B cell (primary cell): ENCODE measurements around the gene IFT74.

ENCODE experiments used
- EZH2 ChIP-seq: IDR thresholded peaks from 2 replicates; pipeline ENCODE4 v1.6.1; 2012; ENCODE audit warnings: borderline replicate concordance, low read depth, mild to moderate bottlenecking, moderate library complexity, low read length; ENCODE audit not compliant: insufficient read depth, poor library complexity, severe bottlenecking
- TF ChIP-seq, protein P1 (sequence below): fragments of 200-600 bp; IDR thresholded peaks from one replicate; pipeline ENCODE4 v1.8.0; 2022; ENCODE audit warnings: antibody characterized with exemption, mild to moderate bottlenecking

DNA sequence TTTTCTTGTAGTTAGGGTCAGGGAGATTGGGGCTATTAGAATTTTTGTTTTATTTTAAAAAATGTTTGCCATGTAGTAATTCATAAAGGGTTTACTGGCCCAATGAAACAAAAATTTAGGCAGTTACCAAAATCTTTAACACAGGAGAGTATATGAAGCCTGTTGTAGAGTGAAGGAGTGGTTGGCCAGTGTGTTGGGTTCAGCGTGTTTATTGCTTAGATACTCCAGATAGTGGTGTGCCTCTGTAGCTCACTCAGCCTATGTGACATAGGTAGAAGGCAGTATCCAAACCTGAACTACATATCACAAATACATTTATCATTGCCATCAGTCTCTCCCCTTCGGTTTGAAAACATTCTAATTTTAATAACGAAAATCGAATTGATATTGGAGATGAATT, 154.0 kb downstream of the IFT74 start:
- TF ChIP-seq, protein P1, sequence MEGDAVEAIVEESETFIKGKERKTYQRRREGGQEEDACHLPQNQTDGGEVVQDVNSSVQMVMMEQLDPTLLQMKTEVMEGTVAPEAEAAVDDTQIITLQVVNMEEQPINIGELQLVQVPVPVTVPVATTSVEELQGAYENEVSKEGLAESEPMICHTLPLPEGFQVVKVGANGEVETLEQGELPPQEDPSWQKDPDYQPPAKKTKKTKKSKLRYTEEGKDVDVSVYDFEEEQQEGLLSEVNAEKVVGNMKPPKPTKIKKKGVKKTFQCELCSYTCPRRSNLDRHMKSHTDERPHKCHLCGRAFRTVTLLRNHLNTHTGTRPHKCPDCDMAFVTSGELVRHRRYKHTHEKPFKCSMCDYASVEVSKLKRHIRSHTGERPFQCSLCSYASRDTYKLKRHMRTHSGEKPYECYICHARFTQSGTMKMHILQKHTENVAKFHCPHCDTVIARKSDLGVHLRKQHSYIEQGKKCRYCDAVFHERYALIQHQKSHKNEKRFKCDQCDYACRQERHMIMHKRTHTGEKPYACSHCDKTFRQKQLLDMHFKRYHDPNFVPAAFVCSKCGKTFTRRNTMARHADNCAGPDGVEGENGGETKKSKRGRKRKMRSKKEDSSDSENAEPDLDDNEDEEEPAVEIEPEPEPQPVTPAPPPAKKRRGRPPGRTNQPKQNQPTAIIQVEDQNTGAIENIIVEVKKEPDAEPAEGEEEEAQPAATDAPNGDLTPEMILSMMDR: no peak
- TF ChIP-seq EZH2: no peak
